HepG2 (cell line): Measurements from ENCODE around the gene COL9A3. TPM values are rescaled to one million over a fixed set of nuclear protein-coding genes. Genes with fewer than 3 reads are reported as not detected.

Experiments
- ARNT2 ChIP-seq: sonication (generic); formaldehyde crosslinking; IDR thresholded peaks from 2 replicates; pipeline ENCODE4 v1.8.0; 2022; ENCODE audit warnings: mild to moderate bottlenecking, low read depth, missing genetic modification reagents, moderate library complexity
- ATF7-NPFF ChIP-seq: sonication (generic); formaldehyde crosslinking; IDR thresholded peaks from 2 replicates; pipeline ENCODE4 v1.8.1; 2023; ENCODE audit warnings: mild to moderate bottlenecking, low read depth, missing genetic modification reagents, moderate library complexity
- CHD2 ChIP-seq: IDR thresholded peaks from 2 replicates; pipeline ENCODE4 v1.6.1; 2011; ENCODE audit warnings: low read depth, low read length, improper control_type of control experiment
- GABPA ChIP-seq, 2 experiments: IDR thresholded peaks; 2 replicates each; pipeline ENCODE4 v1.6.1; 2011 to 2016; ENCODE audit warnings: low read depth in 2 of 2, low read length in 1 of 2, missing biosample characterization in 1 of 2, missing genetic modification characterization in 1 of 2
- HOXA3 ChIP-seq: sonication (generic); formaldehyde crosslinking; IDR thresholded peaks from 2 replicates; pipeline ENCODE4 v1.5.0; 2020; ENCODE audit warnings: missing genetic modification reagents
- JUN ChIP-seq: sonication (generic); formaldehyde crosslinking; IDR thresholded peaks from 2 replicates; pipeline ENCODE4 v1.4.0; 2020; ENCODE audit warnings: mild to moderate bottlenecking, missing genetic modification reagents
- KDM2A ChIP-seq: sonication (generic); formaldehyde crosslinking; IDR thresholded peaks from 2 replicates; pipeline ENCODE4 v1.4.0; 2020; ENCODE audit warnings: low read depth, missing genetic modification reagents, borderline replicate concordance
- MTF1 ChIP-seq: sonication (generic); formaldehyde crosslinking; IDR thresholded peaks from 2 replicates; pipeline ENCODE4 v1.5.0; 2020; ENCODE audit warnings: missing genetic modification reagents
- NCOA2 ChIP-seq: sonication (generic); formaldehyde crosslinking; IDR thresholded peaks from 2 replicates; pipeline ENCODE4 v1.8.0; 2022; ENCODE audit warnings: inconsistent platforms
- NR2F1 ChIP-seq, 2 experiments: fragments of 450-650 bp in 1 of 2; formaldehyde crosslinking in 1 of 2; IDR thresholded peaks; 2 replicates each; pipeline versions ENCODE4 v1.5.0 to v1.6.1; 2016 to 2020; ENCODE audit warnings: mild to moderate bottlenecking in 1 of 2, missing compliant biosample characterization in 1 of 2, missing genetic modification reagents in 1 of 2, moderate library complexity in 1 of 2
- PAX8 ChIP-seq: sonication (generic); formaldehyde crosslinking; IDR thresholded peaks from 2 replicates; pipeline ENCODE4 v1.8.0; 2022; ENCODE audit warnings: mild to moderate bottlenecking, missing genetic modification reagents, borderline replicate concordance
- RFXANK ChIP-seq: IDR thresholded peaks from 2 replicates; pipeline ENCODE4 v1.6.1; 2016
- TCF7L2 ChIP-seq: IDR thresholded peaks from 2 replicates; pipeline ENCODE4 v1.6.1; 2011; ENCODE audit warnings: mild to moderate bottlenecking, low read depth, low read length, moderate library complexity
- ZIK1 ChIP-seq: sonication (generic); formaldehyde crosslinking; IDR thresholded peaks from 2 replicates; pipeline ENCODE4 v1.5.0; 2020; ENCODE audit warnings: mild to moderate bottlenecking, low read depth, missing genetic modification reagents, borderline replicate concordance
- ZNF121 ChIP-seq: sonication (generic); formaldehyde crosslinking; IDR thresholded peaks from 2 replicates; pipeline ENCODE4 v1.5.0; 2020; ENCODE audit warnings: mild to moderate bottlenecking, missing genetic modification reagents
- ZNF20 ChIP-seq: sonication (generic); formaldehyde crosslinking; IDR thresholded peaks from 2 replicates; pipeline ENCODE4 v1.4.0; 2020; ENCODE audit warnings: mild to moderate bottlenecking, moderate library complexity, missing genetic modification reagents
- ZNF34 ChIP-seq: sonication (generic); formaldehyde crosslinking; IDR thresholded peaks from 2 replicates; pipeline ENCODE4 v1.4.0; 2020; ENCODE audit warnings: mild to moderate bottlenecking, missing genetic modification reagents, borderline replicate concordance
- polyA plus RNA-seq, 8 experiments: library from polyadenylated mRNA; depleted of rRNA in 3 of 8; stranded (reverse) in 7 of 8; unstranded in 1 of 8; fragments of >200 nt; fragmentation: Illumina TruSeq in 4 of 8; extraction: Trizol in 4 of 8; gene quantifications; 2 replicates each; pipeline versions ENCODE4 v1.2.1 to v1.2.3, GENCODE V29; 2011 to 2016; ENCODE audit warnings: low read depth in 4 of 8, missing spikeins in 1 of 8, mixed read lengths in 1 of 8; ENCODE audit not compliant: insufficient read depth in 1 of 8
- total RNA-seq, 5 experiments: library from RNA; depleted of rRNA; stranded (reverse); fragments of >200 nt; fragmentation: Illumina TruSeq; extraction: Trizol; gene quantifications; 2 replicates each; pipeline ENCODE4 v1.2.3, GENCODE V29; 2016; ENCODE audit warnings: low read depth in 1 of 5
- TF ChIP-seq, protein P1 (sequence below): sonication (generic); formaldehyde crosslinking; IDR thresholded peaks from 2 replicates; pipeline ENCODE4 v1.4.0; 2020; ENCODE audit warnings: missing genetic modification reagents
- TF ChIP-seq, protein P2 (sequence below): sonication (generic); formaldehyde crosslinking; IDR thresholded peaks from 2 replicates; pipeline ENCODE4 v1.9.0; 2022; ENCODE audit warnings: low read depth, missing genetic modification reagents
- TF ChIP-seq, protein P3 (sequence below): sonication (generic); formaldehyde crosslinking; IDR thresholded peaks from 2 replicates; pipeline ENCODE4 v1.4.0; 2020; ENCODE audit warnings: missing genetic modification reagents; ENCODE audit errors: not compliant biosample characterization
- TF ChIP-seq, protein P4 (sequence below): sonication (generic); formaldehyde crosslinking; IDR thresholded peaks from 2 replicates; pipeline ENCODE4 v1.5.0; 2020; ENCODE audit warnings: missing genetic modification reagents
- TF ChIP-seq, protein P5 (sequence below): sonication (generic); formaldehyde crosslinking; IDR thresholded peaks from 2 replicates; pipeline ENCODE4 v1.8.1; 2023; ENCODE audit warnings: mild to moderate bottlenecking, moderate library complexity, missing genetic modification reagents

Gene COL9A3
- total and polyA plus RNA-seq, 2 of the 13 experiments (the other 11 are each of a cell fraction or from before 2014, with no cell fraction given), result 155 to 204 TPM

DNA sequence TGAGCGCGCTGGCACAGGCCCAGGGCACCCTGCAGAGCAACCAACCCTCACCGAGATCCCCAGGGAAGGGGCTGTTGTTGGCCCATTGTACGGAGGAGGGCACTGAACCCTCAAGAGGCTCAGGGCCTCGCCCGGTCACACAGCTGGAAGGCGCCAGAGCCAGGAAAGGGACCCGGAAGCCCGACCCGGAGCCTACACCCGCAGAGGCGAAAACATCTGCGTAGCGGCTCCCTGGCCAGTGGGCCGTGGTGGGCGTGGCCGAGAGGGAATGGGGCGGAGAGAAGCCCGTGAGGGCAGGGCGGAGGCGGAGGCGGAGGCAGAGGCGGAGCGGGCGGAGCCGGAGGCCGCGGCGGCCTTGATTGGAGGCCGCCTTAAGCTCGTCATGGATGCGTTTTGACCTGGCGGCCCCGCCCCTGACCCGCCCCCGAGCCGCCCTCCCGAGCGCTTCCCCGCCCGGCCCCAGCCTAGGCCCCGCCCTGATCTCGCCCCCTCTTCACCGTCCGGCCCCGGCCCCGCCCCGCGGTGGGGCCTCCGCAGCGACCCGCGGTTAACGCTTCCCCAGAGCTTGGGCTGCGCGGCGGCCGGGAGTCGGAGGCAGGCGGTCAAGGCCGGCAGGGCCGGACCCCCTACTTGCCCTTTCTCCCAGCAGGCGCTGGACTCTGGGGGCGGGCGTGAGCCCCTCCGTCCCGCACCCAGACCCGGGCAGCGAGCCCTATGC, 22.7 kb upstream of the COL9A3 start (continued):
- TF ChIP-seq, protein P1, sequence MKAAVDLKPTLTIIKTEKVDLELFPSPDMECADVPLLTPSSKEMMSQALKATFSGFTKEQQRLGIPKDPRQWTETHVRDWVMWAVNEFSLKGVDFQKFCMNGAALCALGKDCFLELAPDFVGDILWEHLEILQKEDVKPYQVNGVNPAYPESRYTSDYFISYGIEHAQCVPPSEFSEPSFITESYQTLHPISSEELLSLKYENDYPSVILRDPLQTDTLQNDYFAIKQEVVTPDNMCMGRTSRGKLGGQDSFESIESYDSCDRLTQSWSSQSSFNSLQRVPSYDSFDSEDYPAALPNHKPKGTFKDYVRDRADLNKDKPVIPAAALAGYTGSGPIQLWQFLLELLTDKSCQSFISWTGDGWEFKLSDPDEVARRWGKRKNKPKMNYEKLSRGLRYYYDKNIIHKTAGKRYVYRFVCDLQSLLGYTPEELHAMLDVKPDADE (CRISPR knock-in tag), result no peak; the same call in 1 of the 2 replicates
- TF ChIP-seq HOXA3 (CRISPR knock-in tag) (peak; percentile 55), MTF1 (no peak), ARNT2 (CRISPR knock-in tag) (peak; percentile 51), RFXANK (CRISPR knock-in tag) (no peak), PAX8 (CRISPR knock-in tag) (peak; percentile 93; the same call in 1 of the 2 replicates), TCF7L2 (no peak), GABPA (IDR thresholded peaks at IDR 0.05; ENCODE audit: low read depth, low read length) (no peak), GABPA (CRISPR knock-in tag; IDR thresholded peaks at IDR 0.05; ENCODE audit: low read depth) (peak; percentile 51), ZIK1 (peak; percentile 90), NCOA2 (no peak), ZNF34 (peak; percentile 97), ZNF20 (CRISPR knock-in tag) (no peak), ZNF121 (no peak), CHD2 (no peak), NR2F1 (CRISPR knock-in tag; IDR thresholded peaks at IDR 0.05) (no peak; a peak in 1 of 4 replicates), JUN (CRISPR knock-in tag) (no peak), ATF7-NPFF (no peak; the same call in 1 of the 2 replicates), KDM2A (CRISPR knock-in tag) (peak; percentile 65)
- TF ChIP-seq, protein P2, sequence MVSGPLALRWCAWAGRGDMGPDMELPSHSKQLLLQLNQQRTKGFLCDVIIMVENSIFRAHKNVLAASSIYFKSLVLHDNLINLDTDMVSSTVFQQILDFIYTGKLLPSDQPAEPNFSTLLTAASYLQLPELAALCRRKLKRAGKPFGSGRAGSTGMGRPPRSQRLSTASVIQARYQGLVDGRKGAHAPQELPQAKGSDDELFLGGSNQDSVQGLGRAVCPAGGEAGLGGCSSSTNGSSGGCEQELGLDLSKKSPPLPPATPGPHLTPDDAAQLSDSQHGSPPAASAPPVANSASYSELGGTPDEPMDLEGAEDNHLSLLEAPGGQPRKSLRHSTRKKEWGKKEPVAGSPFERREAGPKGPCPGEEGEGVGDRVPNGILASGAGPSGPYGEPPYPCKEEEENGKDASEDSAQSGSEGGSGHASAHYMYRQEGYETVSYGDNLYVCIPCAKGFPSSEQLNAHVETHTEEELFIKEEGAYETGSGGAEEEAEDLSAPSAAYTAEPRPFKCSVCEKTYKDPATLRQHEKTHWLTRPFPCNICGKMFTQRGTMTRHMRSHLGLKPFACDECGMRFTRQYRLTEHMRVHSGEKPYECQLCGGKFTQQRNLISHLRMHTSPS (CRISPR knock-in tag), result peak; percentile 38
- TF ChIP-seq, protein P3, sequence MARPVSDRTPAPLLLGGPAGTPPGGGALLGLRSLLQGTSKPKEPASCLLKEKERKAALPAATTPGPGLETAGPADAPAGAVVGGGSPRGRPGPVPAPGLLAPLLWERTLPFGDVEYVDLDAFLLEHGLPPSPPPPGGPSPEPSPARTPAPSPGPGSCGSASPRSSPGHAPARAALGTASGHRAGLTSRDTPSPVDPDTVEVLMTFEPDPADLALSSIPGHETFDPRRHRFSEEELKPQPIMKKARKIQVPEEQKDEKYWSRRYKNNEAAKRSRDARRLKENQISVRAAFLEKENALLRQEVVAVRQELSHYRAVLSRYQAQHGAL (CRISPR knock-in tag), result peak; percentile 50
- TF ChIP-seq, protein P4, sequence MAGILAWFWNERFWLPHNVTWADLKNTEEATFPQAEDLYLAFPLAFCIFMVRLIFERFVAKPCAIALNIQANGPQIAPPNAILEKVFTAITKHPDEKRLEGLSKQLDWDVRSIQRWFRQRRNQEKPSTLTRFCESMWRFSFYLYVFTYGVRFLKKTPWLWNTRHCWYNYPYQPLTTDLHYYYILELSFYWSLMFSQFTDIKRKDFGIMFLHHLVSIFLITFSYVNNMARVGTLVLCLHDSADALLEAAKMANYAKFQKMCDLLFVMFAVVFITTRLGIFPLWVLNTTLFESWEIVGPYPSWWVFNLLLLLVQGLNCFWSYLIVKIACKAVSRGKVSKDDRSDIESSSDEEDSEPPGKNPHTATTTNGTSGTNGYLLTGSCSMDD, result no peak
- TF ChIP-seq, protein P5, sequence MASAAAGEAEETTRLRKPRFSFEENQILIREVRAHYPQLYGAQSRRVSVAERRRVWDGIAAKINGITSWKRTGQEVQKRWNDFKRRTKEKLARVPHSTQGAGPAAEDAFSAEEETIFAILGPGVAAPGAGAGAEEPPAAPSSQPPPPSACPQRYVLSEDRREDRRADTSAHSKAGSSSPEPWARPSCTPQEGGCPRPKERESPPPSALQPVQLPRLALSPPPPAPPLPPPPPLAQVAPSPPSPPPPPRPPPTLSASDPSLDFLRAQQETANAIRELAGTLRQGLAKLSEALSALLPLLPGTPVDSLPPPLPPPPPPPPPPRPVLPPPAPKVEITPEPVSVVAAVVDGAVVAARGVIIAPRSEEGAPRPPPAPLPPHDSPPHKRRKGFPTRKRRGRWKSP, result peak; percentile 89
